Ovary (tissue), 9 donors: ENCODE measurements around the gene INPPL1. TPM values are rescaled to one million over a fixed set of nuclear protein-coding genes. Genes with fewer than 3 reads are reported as not detected.
"Not testable (repeated sequence)": the region's sequence is repeated elsewhere in the genome, so short reads cannot be mapped to it uniquely, and the experiment has no call there.

Experiments
- DNase-seq, 5 donors: peaks; one replicate each; pipeline ENCODE4 v3.0.0-alpha.2; 2019 to 2020
- H3K27ac ChIP-seq, 2 donors: fragments of 200-600 bp; one replicate each; pipeline versions ENCODE4 v1.5.1 to v1.8.0; 2019 to 2022
- H3K27me3 ChIP-seq: fragments of 200-600 bp; one replicate; pipeline ENCODE4 v1.8.0; 2022
- H3K36me3 ChIP-seq: fragments of 200-600 bp; sonication (generic); one replicate; pipeline ENCODE4 v1.5.1; 2019
- H3K4me1 ChIP-seq: one replicate; pipeline ENCODE4 v1.8.1; 2013; ENCODE audit warnings: mild to moderate bottlenecking, moderate library complexity; ENCODE audit not compliant: insufficient read depth
- H3K4me3 ChIP-seq: fragments of 200-600 bp; sonication (generic); one replicate; pipeline ENCODE4 v1.5.1; 2017
- H3K9me3 ChIP-seq, 2 donors: fragments of 200-600 bp in 1 of 2; sonication (generic) in 1 of 2; one replicate each; pipeline versions ENCODE4 v1.5.1 to v1.8.1; 2013 to 2019; ENCODE audit warnings: mild to moderate bottlenecking in 1 of 2, moderate library complexity in 1 of 2
- CTCF ChIP-seq, 3 donors: fragments of 450-650 bp in 2 of 3; fragments of 200-600 bp in 1 of 3; IDR thresholded peaks; one replicate each; pipeline versions ENCODE4 v1.5.1 to v1.8.0; 2016 to 2022; ENCODE audit warnings: antibody characterized with exemption in 3 of 3, mild to moderate bottlenecking in 1 of 3
- EP300 ChIP-seq: sonication (generic); formaldehyde crosslinking; IDR thresholded peaks from one replicate; pipeline ENCODE4 v1.6.1; 2017; ENCODE audit warnings: antibody characterized with exemption
- POLR2A ChIP-seq: fragments of 450-650 bp; IDR thresholded peaks from one replicate; pipeline ENCODE4 v1.6.1; 2017; ENCODE audit warnings: antibody characterized with exemption, mild to moderate bottlenecking, moderate library complexity
- WGBS, 3 donors: extraction: QIAGEN DNeasy Blood & Tissue Kit in 1 of 3; methylation state at CpG; one replicate each; pipeline versions ENCODE4 v1.1.5 to v1.1.7; 2013 to 2017; 5-methylcytosine and 5-hydroxymethylcytosine counted together
- intact Hi-C, 4 donors: fragments of 100-400 bp; cut with DNase I; formaldehyde crosslinking; loops; one replicate each; pipeline versions ENCODE4 v1.11.0 to v1.15.1; 2022 to 2023
- polyA plus RNA-seq, 2 donors: library from polyadenylated mRNA; stranded (reverse); fragments of 200-250 nt in 1 of 2; fragments of 350-450 nt in 1 of 2; fragmentation: Illumina TruSeq in 1 of 2; extraction: RNeasy Lipid Tissue Mini Kit (QIAGEN cat#74804) in 1 of 2; gene quantifications; one replicate each; pipeline ENCODE4 v1.2.3, GENCODE V29; 2013 to 2014
- total RNA-seq, 7 donors: library from RNA; depleted of rRNA in 2 of 7; stranded (reverse); fragments of >200 nt in 2 of 7; fragmentation: NEBNext Ultra II Directional in 3 of 7; extraction: Animal tissue kit (Norgen Biotek cat#: 25700) in 3 of 7; gene quantifications; one replicate each; pipeline versions ENCODE4 v1.1.0 to v1.2.4, GENCODE V29; 2016 to 2023
- donor health status: DM: no; HTN: no; CAD: no; lungs with moderate emphysema.
- donor health status: DM: no; HTN: no; CAD: no.
- donor health status: Bipolar disorder and iron deficiency.
- donor health status: DM: yes; HTN: yes; CAD: no.
- donor health status: DM: no; HTN: no; CAD: no.
- donor health status: DM: yes; HTN: yes; CAD: no.

The INPPL1 gene
- total and polyA plus RNA-seq, 9 donors = 48.4 to 208 (median 132) TPM

DNA sequence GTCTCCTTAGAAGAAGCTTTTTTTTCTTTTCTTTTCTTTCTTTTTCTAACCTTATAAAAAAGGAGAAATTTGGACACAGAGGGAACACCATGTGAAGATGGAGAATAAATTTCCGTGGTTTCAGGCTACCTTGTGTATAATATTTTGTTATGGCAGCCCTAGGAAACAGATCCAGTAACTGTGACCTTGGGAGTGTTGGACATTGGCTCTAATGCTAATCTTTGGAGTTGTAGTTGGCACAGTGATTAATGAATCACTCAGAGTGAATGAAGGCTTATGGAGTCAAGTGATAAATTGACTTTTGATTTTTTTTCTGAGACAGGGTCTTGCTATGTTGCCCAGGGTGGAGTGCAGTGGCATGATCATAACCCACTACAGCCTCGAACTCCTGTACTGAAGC, 34.9 kb downstream of the INPPL1 start:
- TF ChIP-seq POLR2A (no peak), CTCF (IDR thresholded peaks at IDR 0.05) (no peak), EP300 (no peak)
- 76 to 80% (median 78%) methylated on average over 2 of the region's 2 CpGs for WGBS, 3 donors
- Histone ChIP-seq H3K4me1 (no peaks in the 10 kb centered on the region), H3K4me3 (no peak overlapping the region), H3K36me3 (no peaks in the 10 kb centered on the region), H3K27ac (no peak overlapping the region), H3K9me3 (no peaks in the 10 kb centered on the region), H3K27me3 (no peaks in the 10 kb centered on the region)
- intact Hi-C loops = no loop called here
- DNase-seq = no peak

DNA sequence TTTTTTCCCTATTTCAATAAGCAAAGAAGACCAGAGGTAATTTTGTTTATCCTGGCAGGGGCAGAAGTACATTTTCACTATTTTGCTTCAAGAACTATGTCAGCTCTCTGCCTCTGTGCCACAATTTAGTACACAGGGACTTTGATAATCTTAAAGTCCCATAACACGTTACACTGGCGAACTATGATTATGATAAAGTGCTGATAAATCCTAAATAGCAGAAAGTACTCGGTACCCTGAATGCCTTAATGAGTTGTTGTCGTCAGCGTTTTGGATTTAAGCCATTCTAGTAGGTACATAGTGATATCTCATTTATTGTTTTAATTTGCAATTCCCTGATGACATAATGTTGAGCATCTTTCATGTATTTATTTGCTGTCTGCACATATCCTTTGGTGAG, 36.0 kb downstream of the INPPL1 start:
- H3K4me3 ChIP-seq = no peak overlapping the region
- DNase-seq = no peak
- WGBS, 3 donors = 26 to 51% (median 30%) methylated on average over 5 of the region's 5 CpGs
- no peak for TF ChIP-seq EP300
- no peak for TF ChIP-seq CTCF (IDR thresholded peaks at IDR 0.05)
- no peak for TF ChIP-seq POLR2A
- H3K36me3 ChIP-seq = no peaks in the 10 kb centered on the region
- H3K27me3 ChIP-seq = no peaks in the 10 kb centered on the region
- H3K9me3 ChIP-seq = no peaks in the 10 kb centered on the region
- intact Hi-C loops = no loop called here
- H3K4me1 ChIP-seq = no peaks in the 10 kb centered on the region
- H3K27ac ChIP-seq = no peak overlapping the region

- H3K27ac ChIP-seq = no peak overlapping the region
- WGBS, 3 donors = 55 to 62% (median 60%) methylated on average over 4 of the region's 4 CpGs
- intact Hi-C loops = no loop called here
- no peaks in the 10 kb centered on the region for H3K27me3 ChIP-seq
- no peaks in the 10 kb centered on the region for H3K36me3 ChIP-seq
- no peak for DNase-seq
- TF ChIP-seq EP300 = no peak
- TF ChIP-seq POLR2A = no peak
- no peak for TF ChIP-seq CTCF (IDR thresholded peaks at IDR 0.05)
- no peak overlapping the region for H3K4me3 ChIP-seq
- H3K9me3 ChIP-seq = no peaks in the 10 kb centered on the region
- no peaks in the 10 kb centered on the region for H3K4me1 ChIP-seq
Observed at GRCh38 chr11:72263361-72263760, 38.8 kb downstream of the INPPL1 start.

DNA sequence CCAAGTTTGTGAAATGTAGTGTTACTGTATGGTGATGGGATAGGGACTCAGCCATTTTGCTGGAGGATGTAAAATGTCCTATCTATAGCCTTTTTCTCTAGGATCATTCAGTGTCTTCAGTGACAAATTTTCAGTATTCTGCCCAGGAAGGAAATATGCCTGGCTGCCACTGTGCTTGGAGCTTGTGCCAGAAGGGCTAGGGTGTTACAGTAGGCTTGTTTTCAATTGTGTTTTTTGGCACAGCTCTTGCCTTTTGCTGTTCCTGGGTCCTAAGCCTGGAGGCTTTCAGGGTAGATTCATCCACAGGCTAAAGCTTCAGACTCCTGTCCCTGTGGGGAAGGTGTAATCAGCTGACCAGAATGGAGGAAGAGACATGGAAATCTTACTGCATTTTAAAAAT, 41.4 kb downstream of the INPPL1 start:
- no peak for DNase-seq
- Histone ChIP-seq H3K36me3 (no peaks in the 10 kb centered on the region), H3K4me3 (no peak overlapping the region), H3K9me3 (no peaks in the 10 kb centered on the region), H3K27ac (no peak overlapping the region), H3K4me1 (no peaks in the 10 kb centered on the region), H3K27me3 (no peaks in the 10 kb centered on the region)
- TF ChIP-seq POLR2A = no peak
- no peak for TF ChIP-seq CTCF (IDR thresholded peaks at IDR 0.05)
- TF ChIP-seq EP300 = no peak
- intact Hi-C loops = no loop called here

GRCh38 chr11:72266960-72267359, 42.4 kb downstream of the INPPL1 start:
- DNase-seq, H3K9me3 ChIP-seq, H3K36me3 ChIP-seq, H3K27ac ChIP-seq, H3K4me3 ChIP-seq, intact Hi-C loops, H3K27me3 ChIP-seq, H3K4me1 ChIP-seq: not testable (repeated sequence)
- 80 to 84% (median 82%) methylated on average over 5 of the region's 5 CpGs for WGBS, 3 donors
